Body of pancreas (tissue), 4 donors: ENCODE results near the gene INSR. TPM values are rescaled to one million over a fixed set of nuclear protein-coding genes. Genes with fewer than 3 reads are reported as not detected.
"Not testable (repeated sequence)": the region's sequence is repeated elsewhere in the genome, so short reads cannot be mapped to it uniquely, and the experiment has no call there.

Source experiments
- ATAC-seq: fragments of 150-250 bp; one replicate; pipeline ENCODE4 v1.9.1; 2016
- DNase-seq, 4 donors: peaks; one replicate each; pipeline ENCODE4 v3.0.0-alpha.2; 2019
- H3K27ac ChIP-seq, 4 donors: fragments of 200-600 bp; sonication (generic); 1 replicate in 3 of 4; 2 replicates in 1 of 4; pipeline versions ENCODE4 v1.5.1 to v1.6.1; 2016 to 2019; ENCODE audit warnings: mild to moderate bottlenecking in 1 of 4, mixed read lengths in 1 of 4, moderate library complexity in 1 of 4
- H3K27me3 ChIP-seq, 2 donors: fragments of 200-600 bp; sonication (generic); one replicate each; pipeline ENCODE4 v1.6.0; 2016; ENCODE audit warnings: mild to moderate bottlenecking in 1 of 2
- H3K36me3 ChIP-seq, 2 donors: fragments of 200-600 bp; sonication (generic); replicated peaks in 1 of 2; 2 replicates each; pipeline ENCODE4 v1.5.1; 2016; ENCODE audit warnings: low read depth in 2 of 2; ENCODE audit not compliant: insufficient read depth in 1 of 2
- H3K4me1 ChIP-seq: fragments of 200-600 bp; sonication (generic); one replicate; pipeline ENCODE4 v1.6.0; 2016
- H3K4me3 ChIP-seq, 2 donors: fragments of 200-600 bp; sonication (generic); 1 replicate in 1 of 2; 2 replicates in 1 of 2; pipeline ENCODE4 v1.5.1; 2016 to 2019
- H3K9me3 ChIP-seq, 3 donors: fragments of 200-600 bp; sonication (generic); 1 replicate in 2 of 3; 2 replicates in 1 of 3; pipeline ENCODE4 v1.5.1; 2016
- CTCF ChIP-seq, 7 experiments: fragments of 450-650 bp in 4 of 7; fragments of 200-600 bp in 3 of 7; sonication (generic) in 3 of 7; IDR thresholded peaks; one replicate each; pipeline ENCODE4 v1.5.1; 2016 to 2019; ENCODE audit warnings: antibody characterized with exemption in 7 of 7
- POLR2A ChIP-seq, 3 donors: fragments of 450-650 bp; IDR thresholded peaks; one replicate each; pipeline ENCODE4 v1.6.1; 2016; ENCODE audit warnings: antibody characterized with exemption in 3 of 3, mild to moderate bottlenecking in 2 of 3
- WGBS, 2 donors: methylation state at CpG; one replicate each; pipeline ENCODE4 v1.1.5; 2017; 5-methylcytosine and 5-hydroxymethylcytosine counted together
- intact Hi-C: fragments of 100-400 bp; cut with DNase I; formaldehyde crosslinking; loops from one replicate; pipeline ENCODE4 v1.15.1; 2023
- total RNA-seq, 2 donors: library from RNA; depleted of rRNA; stranded (reverse); fragments of >200 nt; gene quantifications; one replicate each; pipeline ENCODE4 v1.1.0, GENCODE V29; 2016

Gene INSR
- total RNA-seq, 2 donors from 2014 or later: 243 to 284 TPM

- DNase-seq (no peak), ATAC-seq (no peak)
- Histone ChIP-seq H3K27me3 (no peaks in the 10 kb centered on the region), H3K9me3 (no peaks in the 10 kb centered on the region), H3K27ac (peak overlapping the region in 1 of 4 donors; percentile 26), H3K4me1 (peaks cover 81% of the 10 kb centered on the region), H3K4me3 (no peak overlapping the region), H3K36me3 (no peaks in the 10 kb centered on the region)
- intact Hi-C loops: no loop called here
- 83% methylated on average over 6 of the region's 6 CpGs for WGBS, 2 donors
- no peak for TF ChIP-seq CTCF (IDR thresholded peaks at IDR 0.05)
- TF ChIP-seq POLR2A (IDR thresholded peaks at IDR 0.05): no peak
These were observed 66.5 kb downstream of the INSR start for GRCh38 chr19:7227735-7228134.

GRCh38 chr19:7227149-7227548, 67.1 kb downstream of the INSR start:
- 61 to 68% methylated on average over 5 of the region's 5 CpGs for WGBS, 2 donors
- Histone ChIP-seq H3K4me1 (peaks cover 82% of the 10 kb centered on the region), H3K27ac (peak overlapping the region; percentile 6 to 39 (median 32))
- ATAC-seq, H3K4me3 ChIP-seq, H3K27me3 ChIP-seq, H3K9me3 ChIP-seq, intact Hi-C loops, DNase-seq, H3K36me3 ChIP-seq: not testable (repeated sequence)

GRCh38 chr19:7226739-7227138, 67.5 kb downstream of the INSR start:
- DNase-seq (no peak), ATAC-seq (no peak)
- TF ChIP-seq POLR2A (IDR thresholded peaks at IDR 0.05) (no peak), CTCF (IDR thresholded peaks at IDR 0.05) (no peak)
- H3K9me3 ChIP-seq: no peaks in the 10 kb centered on the region
- no peaks in the 10 kb centered on the region for H3K27me3 ChIP-seq
- intact Hi-C loops: no loop called here
- no peaks in the 10 kb centered on the region for H3K36me3 ChIP-seq
- peak overlapping the region in 3 of 4 donors; percentile 6 to 38 (median 26) for H3K27ac ChIP-seq
- H3K4me1 ChIP-seq: peaks cover 81% of the 10 kb centered on the region
- H3K4me3 ChIP-seq: no peak overlapping the region

GRCh38 chr19:7225741-7226140, 68.5 kb downstream of the INSR start:
- no peak for DNase-seq
- no peaks in the 10 kb centered on the region for H3K27me3 ChIP-seq
- H3K27ac ChIP-seq: peak overlapping the region in 2 of 4 donors; percentile 9 to 74
- no peak overlapping the region for H3K4me3 ChIP-seq
- TF ChIP-seq POLR2A (IDR thresholded peaks at IDR 0.05) (no peak), CTCF (IDR thresholded peaks at IDR 0.05) (no peak)
- H3K36me3 ChIP-seq: no peaks in the 10 kb centered on the region
- intact Hi-C loops: no loop called here
- H3K4me1 ChIP-seq: peaks cover 71% of the 10 kb centered on the region
- 84 to 89% methylated on average over 9 to 10 of the region's 10 CpGs for WGBS, 2 donors
- no peaks in the 10 kb centered on the region for H3K9me3 ChIP-seq
- ATAC-seq: no peak

GRCh38 chr19:7224995-7225394, 69.2 kb downstream of the INSR start:
- ATAC-seq: no peak
- Histone ChIP-seq H3K27me3 (no peaks in the 10 kb centered on the region), H3K4me1 (peaks cover 68% of the 10 kb centered on the region), H3K9me3 (no peaks in the 10 kb centered on the region), H3K4me3 (no peak overlapping the region), H3K27ac (peak overlapping the region; percentile 65 to 81 (median 74)), H3K36me3 (no peaks in the 10 kb centered on the region)
- no peak for DNase-seq
- WGBS, 2 donors: 89 to 97% methylated on average over 7 of the region's 7 CpGs
- intact Hi-C loops: no loop called here
- no peak for TF ChIP-seq CTCF (IDR thresholded peaks at IDR 0.05)
- TF ChIP-seq POLR2A (IDR thresholded peaks at IDR 0.05): no peak
